ENCODE results near the gene PFDN4. TPM values are rescaled to one million over a fixed set of nuclear protein-coding genes. Genes with fewer than 3 reads are reported as not detected.

PFDN4 gene
- total and polyA plus RNA-seq, 2 of the 13 experiments (the other 11 are each of a cell fraction or from before 2014, with no cell fraction given): 59.8 to 227 TPM

GRCh38 chr20:54170026-54170471 is 37.8 kb upstream of the PFDN4 start:
- Histone ChIP-seq H4K20me1 (ENCODE audit: insufficient read depth, low read length) (no peaks in the 10 kb centered on the region), H3K9ac (ENCODE audit: insufficient read depth, low read depth, low read length) (no peak overlapping the region), H3K36me3 (replicated peaks in 1 of 2; ENCODE audit: control insufficient read depth in 1 of 2, insufficient read depth in 2 of 2, low read length in 2 of 2) (no peaks in the 10 kb centered on the region), H3K9me3 (ENCODE audit: low read length) (no peaks in the 10 kb centered on the region), H3K27ac (ENCODE audit: extremely low read length, insufficient read depth, low read length) (no peak overlapping the region), H2AFZ (ENCODE audit: low read length) (no peak overlapping the region), H3K4me1 (ENCODE audit: insufficient read depth, low read length) (peaks cover 62% of the 10 kb centered on the region), H3K27me3 (ENCODE audit: control insufficient read depth in 1 of 2, insufficient read depth in 2 of 2, low read length in 2 of 2) (no peaks in the 10 kb centered on the region), H3K4me2 (ENCODE audit: low read depth, low read length) (no peak overlapping the region), H3K79me2 (ENCODE audit: insufficient read depth, low read length) (no peaks in the 10 kb centered on the region), H3K4me3 (replicated peaks in 1 of 3; ENCODE audit: insufficient read depth in 1 of 3, low read depth in 2 of 3, low read length in 3 of 3) (no peak overlapping the region)
- intact Hi-C loops (cut with micrococcal nuclease; ENCODE audit: unreplicated experiment) (no loop called here), in situ Hi-C loops (cut with HindIII; ENCODE audit: extremely low pct_ligation_motif_present, low pct_unique_long_range_greater_than_20kb) (no loop called here)
- DNase-seq (ENCODE audit: low spot score) (no peak), FAIRE-seq (peak; percentile 44), ATAC-seq (no peak)
- TF ChIP-seq MED8 (CRISPR knock-in tag; IDR thresholded peaks at IDR 0.05; ENCODE audit: insufficient replicate concordance): no peak
- no peak for TF ChIP-seq ZNF598 (CRISPR knock-in tag; IDR thresholded peaks at IDR 0.05; ENCODE audit: borderline replicate concordance)
- TF ChIP-seq DNMT3B (CRISPR knock-in tag; conservative IDR thresholded peaks at IDR 0.05): no peak
- TF ChIP-seq GTF3A (CRISPR knock-in tag; conservative IDR thresholded peaks at IDR 0.05): no peak
- POLR2A ChIA-PET: interaction anchor here (0.9 to 3.9 kb wide), 5 partner anchors 9 to 66 kb away, joined by 3 to 19 read pairs (median 5); no protein-coding TSS in a partner anchor
- 82% methylated on average over 4 of the region's 4 CpGs for WGBS (ENCODE audit: low lambda C conversion rate)
- CTCF ChIA-PET (ENCODE audit: low intra/inter-chr PET ratio, low total read pairs): no interaction called here
- no TSS peak for BruUV-seq (replicated peaks)

GRCh38 chr20:54170963-54171362 is 36.9 kb upstream of the PFDN4 start:
- no peak for TF ChIP-seq TRAFD1 (CRISPR knock-in tag; IDR thresholded peaks at IDR 0.05; ENCODE audit: borderline replicate concordance)
- peak; percentile 71 for TF ChIP-seq ZNF629 (CRISPR knock-in tag; conservative IDR thresholded peaks at IDR 0.05)
- WGBS (ENCODE audit: low lambda C conversion rate): 89% methylated on average over 3 of the region's 3 CpGs
- BruUV-seq (replicated peaks): no TSS peak
- no peak overlapping the region for H3K4me2 ChIP-seq (ENCODE audit: low read depth, low read length)
- no peaks in the 10 kb centered on the region for H3K36me3 ChIP-seq (replicated peaks in 1 of 2; ENCODE audit: control insufficient read depth in 1 of 2, insufficient read depth in 2 of 2, low read length in 2 of 2)
- H4K20me1 ChIP-seq (ENCODE audit: insufficient read depth, low read length): no peaks in the 10 kb centered on the region
- no peak overlapping the region for H3K4me3 ChIP-seq (replicated peaks in 1 of 3; ENCODE audit: insufficient read depth in 1 of 3, low read depth in 2 of 3, low read length in 3 of 3)
- POLR2A ChIA-PET: interaction anchor here (1.0 to 3.9 kb wide), 3 partner anchors 24 to 63 kb away, joined by 3 to 19 read pairs (median 3); no protein-coding TSS in a partner anchor
- intact Hi-C loops (cut with micrococcal nuclease; ENCODE audit: unreplicated experiment) (no loop called here), in situ Hi-C loops (cut with HindIII; ENCODE audit: extremely low pct_ligation_motif_present, low pct_unique_long_range_greater_than_20kb) (no loop called here)
- CTCF ChIA-PET (ENCODE audit: low intra/inter-chr PET ratio, low total read pairs): no interaction called here
- H2AFZ ChIP-seq (ENCODE audit: low read length): no peak overlapping the region
- no peaks in the 10 kb centered on the region for H3K27me3 ChIP-seq (ENCODE audit: control insufficient read depth in 1 of 2, insufficient read depth in 2 of 2, low read length in 2 of 2)
- no peaks in the 10 kb centered on the region for H3K79me2 ChIP-seq (ENCODE audit: insufficient read depth, low read length)
- no peak for DNase-seq (ENCODE audit: low spot score)
- no peaks in the 10 kb centered on the region for H3K9me3 ChIP-seq (ENCODE audit: low read length)
- H3K9ac ChIP-seq (ENCODE audit: insufficient read depth, low read depth, low read length): no peak overlapping the region
- H3K27ac ChIP-seq (ENCODE audit: extremely low read length, insufficient read depth, low read length): no peak overlapping the region
- no peak for FAIRE-seq
- ATAC-seq: no peak
- peaks cover 66% of the 10 kb centered on the region for H3K4me1 ChIP-seq (ENCODE audit: insufficient read depth, low read length)
